GM13977 (cell line): Measurements from ENCODE around the gene TMEM237.
A peak's percentile ranks its signal among the peaks of the same experiment; 100 is the strongest.

Experiments used
- DNase-seq: peaks from one replicate; pipeline ENCODE4 v3.0.0; 2012; ENCODE audit warnings: low spot score
- CTCF ChIP-seq: IDR thresholded peaks from 2 replicates; pipeline ENCODE4 v1.5.1; 2012; ENCODE audit warnings: mild to moderate bottlenecking, control low read depth; ENCODE audit not compliant: insufficient read depth; ENCODE audit errors: extremely low read depth, missing control alignments
- in situ Hi-C: fragments of 300-500 bp; cut with MboI; formaldehyde crosslinking; loops from one replicate; pipeline ENCODE4 v1.12.0; 2022; ENCODE audit warnings: low sequenced_read_pairs, low pct_unique_long_range_greater_than_20kb, mixed read lengths, inconsistent platforms; ENCODE audit not compliant: unreplicated experiment

Gene TMEM237

GRCh38 chr2:201574766-201575165, 68.5 kb downstream of the TMEM237 start:
- no peak for TF ChIP-seq CTCF
- no peak for DNase-seq
- in situ Hi-C loops: no loop called here

- in situ Hi-C loops: no loop called here
- TF ChIP-seq CTCF: no peak
- peak; percentile 30 for DNase-seq
These were observed 70.3 kb downstream of the TMEM237 start for GRCh38 chr2:201572846-201573508.
